Inflammatory macrophage treated with lipopolysaccharide for 1 hour (primary cell): ENCODE results near the gene CTPS2.

Experiments used
- DNase-seq, 2 donors: peaks; one replicate each; pipeline ENCODE4 v3.0.0-alpha.2; 2020 to 2022

The CTPS2 gene

GRCh38 chrX:16544969-16545368 is 167.5 kb downstream of the CTPS2 start:
- no peak for DNase-seq
